ENCODE results near the gene ME3. TPM values are rescaled to one million over a fixed set of nuclear protein-coding genes. Genes with fewer than 3 reads are reported as not detected.

Gene ME3
- polyA plus RNA-seq, 4 donors: 5.1 to 21.4 (median 7.3) TPM

DNA sequence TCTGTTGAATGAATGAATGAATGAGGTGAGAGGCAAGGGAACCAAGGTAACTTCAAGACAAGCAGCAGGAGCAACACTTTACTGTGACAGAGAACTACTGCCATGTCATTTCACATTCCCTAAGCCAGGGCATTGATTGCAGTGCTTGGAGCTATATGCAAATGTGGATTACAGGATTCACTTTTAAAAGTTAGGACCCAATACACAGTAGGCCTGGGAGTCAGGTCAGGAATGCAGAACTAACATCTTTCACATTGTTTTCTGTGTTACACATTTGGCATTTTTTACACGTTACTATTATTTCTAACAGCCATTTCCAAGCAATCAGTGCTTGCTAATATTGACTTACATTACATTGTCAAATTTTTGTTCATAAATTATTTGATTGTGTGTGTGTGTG lies 26.2 kb upstream of the ME3 start:
- WGBS, 3 donors: 79 to 88% (median 84%) methylated on average over 1 of the region's 1 CpG
- DNase-seq (no peak), FAIRE-seq (no peak)
- H3K4me1 ChIP-seq (ENCODE audit: control insufficient read depth in 3 of 3, insufficient read depth in 2 of 3, low read depth in 1 of 3, low read length in 2 of 3): no peaks in the 10 kb centered on the region
- no peaks in the 10 kb centered on the region for H3K9me3 ChIP-seq (ENCODE audit: control insufficient read depth in 2 of 2, insufficient read depth in 1 of 2, low read depth in 1 of 2, low read length in 1 of 2)
- no peaks in the 10 kb centered on the region for H3K27me3 ChIP-seq (ENCODE audit: control insufficient read depth in 3 of 3, insufficient read depth in 3 of 3, low read length in 3 of 3)
- no peaks in the 10 kb centered on the region for H3K36me3 ChIP-seq (ENCODE audit: control insufficient read depth in 3 of 3, insufficient read depth in 2 of 3, low read depth in 1 of 3, low read length in 3 of 3)
- no peak overlapping the region for H3K27ac ChIP-seq (ENCODE audit: low read depth in 1 of 3, low read length in 2 of 3)
- H3K4me3 ChIP-seq (ENCODE audit: low read depth in 1 of 3, low read length in 3 of 3): no peak overlapping the region

DNA sequence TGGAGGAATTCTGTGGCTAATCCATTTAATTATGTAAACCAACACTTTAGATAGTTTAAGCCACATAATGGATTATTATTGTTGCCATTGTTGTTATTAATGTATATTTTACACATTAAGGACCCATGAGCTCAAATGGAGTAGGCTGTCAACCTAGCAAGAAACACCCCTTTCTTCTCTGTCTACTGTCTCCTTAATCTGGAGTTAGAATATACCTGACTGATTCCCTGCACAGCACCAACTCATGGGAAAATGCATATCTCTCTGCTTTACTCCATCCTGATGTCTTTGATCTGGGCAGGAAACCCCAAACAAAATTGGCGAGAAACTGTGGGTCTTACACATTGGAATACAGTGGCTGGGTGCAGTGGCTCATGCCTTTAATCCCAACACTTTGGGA lies 24.0 kb upstream of the ME3 start:
- H3K27me3 ChIP-seq (ENCODE audit: control insufficient read depth in 3 of 3, insufficient read depth in 3 of 3, low read length in 3 of 3): no peaks in the 10 kb centered on the region
- no peak for DNase-seq
- H3K27ac ChIP-seq (ENCODE audit: low read depth in 1 of 3, low read length in 2 of 3): no peak overlapping the region
- no peak overlapping the region for H3K4me3 ChIP-seq (ENCODE audit: low read depth in 1 of 3, low read length in 3 of 3)
- H3K36me3 ChIP-seq (ENCODE audit: control insufficient read depth in 3 of 3, insufficient read depth in 2 of 3, low read depth in 1 of 3, low read length in 3 of 3): no peaks in the 10 kb centered on the region
- WGBS, 3 donors: 84 to 95% (median 94%) methylated on average over 1 of the region's 1 CpG
- no peaks in the 10 kb centered on the region for H3K4me1 ChIP-seq (ENCODE audit: control insufficient read depth in 3 of 3, insufficient read depth in 2 of 3, low read depth in 1 of 3, low read length in 2 of 3)
- no peak for FAIRE-seq
- no peaks in the 10 kb centered on the region for H3K9me3 ChIP-seq (ENCODE audit: control insufficient read depth in 2 of 2, insufficient read depth in 1 of 2, low read depth in 1 of 2, low read length in 1 of 2)

- Histone ChIP-seq H3K4me1 (ENCODE audit: control insufficient read depth in 3 of 3, insufficient read depth in 2 of 3, low read depth in 1 of 3, low read length in 2 of 3) (no peaks in the 10 kb centered on the region), H3K4me3 (ENCODE audit: low read depth in 1 of 3, low read length in 3 of 3) (no peak overlapping the region), H3K36me3 (ENCODE audit: control insufficient read depth in 3 of 3, insufficient read depth in 2 of 3, low read depth in 1 of 3, low read length in 3 of 3) (no peaks in the 10 kb centered on the region), H3K27me3 (ENCODE audit: control insufficient read depth in 3 of 3, insufficient read depth in 3 of 3, low read length in 3 of 3) (no peaks in the 10 kb centered on the region), H3K9me3 (ENCODE audit: control insufficient read depth in 2 of 2, insufficient read depth in 1 of 2, low read depth in 1 of 2, low read length in 1 of 2) (no peaks in the 10 kb centered on the region), H3K27ac (ENCODE audit: low read depth in 1 of 3, low read length in 2 of 3) (no peak overlapping the region)
- whole genome bisulfite sequencing, 3 donors: 78 to 90% (median 88%) methylated on average over 1 of the region's 1 CpG
- FAIRE-seq: no peak
- DNase-seq: no peak
Measured at GRCh38 chr11:86696004-86696403, 23.6 kb upstream of the ME3 start.

- Histone ChIP-seq H3K4me3 (ENCODE audit: low read depth in 1 of 3, low read length in 3 of 3) (no peak overlapping the region), H3K27ac (ENCODE audit: low read depth in 1 of 3, low read length in 2 of 3) (peak overlapping the region in 1 of 3 donors; percentile 17), H3K36me3 (ENCODE audit: control insufficient read depth in 3 of 3, insufficient read depth in 2 of 3, low read depth in 1 of 3, low read length in 3 of 3) (no peaks in the 10 kb centered on the region), H3K9me3 (ENCODE audit: control insufficient read depth in 2 of 2, insufficient read depth in 1 of 2, low read depth in 1 of 2, low read length in 1 of 2) (no peaks in the 10 kb centered on the region), H3K4me1 (ENCODE audit: control insufficient read depth in 3 of 3, insufficient read depth in 2 of 3, low read depth in 1 of 3, low read length in 2 of 3) (no peaks in the 10 kb centered on the region), H3K27me3 (ENCODE audit: control insufficient read depth in 3 of 3, insufficient read depth in 3 of 3, low read length in 3 of 3) (no peaks in the 10 kb centered on the region)
- DNase-seq (no peak), FAIRE-seq (no peak)
Measured at GRCh38 chr11:86695373-86695772, 23.0 kb upstream of the ME3 start.

DNA sequence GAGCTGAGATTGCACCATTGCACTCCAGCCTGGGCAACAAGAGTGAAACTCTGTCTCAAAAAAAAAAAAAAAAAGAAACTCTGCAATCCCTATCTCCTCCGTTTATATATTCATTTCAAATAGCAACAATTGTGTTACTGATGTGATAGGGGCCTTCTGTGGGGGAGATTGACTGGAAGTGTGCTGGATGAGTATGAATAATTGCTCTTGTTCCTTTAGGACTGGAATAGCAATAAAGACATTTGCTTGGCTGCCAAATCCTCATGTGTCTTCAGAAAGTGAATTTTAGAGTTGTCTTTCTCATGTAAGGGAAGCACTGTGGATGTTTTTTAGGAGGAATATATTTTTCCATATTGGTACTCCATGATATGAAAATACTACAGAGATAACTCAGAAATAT lies 21.1 kb upstream of the ME3 start:
- DNase-seq: no peak
- no peaks in the 10 kb centered on the region for H3K4me1 ChIP-seq (ENCODE audit: control insufficient read depth in 3 of 3, insufficient read depth in 2 of 3, low read depth in 1 of 3, low read length in 2 of 3)
- no peak overlapping the region for H3K4me3 ChIP-seq (ENCODE audit: low read depth in 1 of 3, low read length in 3 of 3)
- H3K9me3 ChIP-seq (ENCODE audit: control insufficient read depth in 2 of 2, insufficient read depth in 1 of 2, low read depth in 1 of 2, low read length in 1 of 2): no peaks in the 10 kb centered on the region
- no peak overlapping the region for H3K27ac ChIP-seq (ENCODE audit: low read depth in 1 of 3, low read length in 2 of 3)
- no peak for FAIRE-seq
- 71 to 96% (median 89%) methylated on average over 1 of the region's 1 CpG for WGBS, 3 donors
- H3K27me3 ChIP-seq (ENCODE audit: control insufficient read depth in 3 of 3, insufficient read depth in 3 of 3, low read length in 3 of 3): no peaks in the 10 kb centered on the region
- no peaks in the 10 kb centered on the region for H3K36me3 ChIP-seq (ENCODE audit: control insufficient read depth in 3 of 3, insufficient read depth in 2 of 3, low read depth in 1 of 3, low read length in 3 of 3)

- DNase-seq (no peak), FAIRE-seq (no peak)
- H3K4me1 ChIP-seq (ENCODE audit: control insufficient read depth in 3 of 3, insufficient read depth in 2 of 3, low read depth in 1 of 3, low read length in 2 of 3): no peaks in the 10 kb centered on the region
- no peak overlapping the region for H3K4me3 ChIP-seq (ENCODE audit: low read depth in 1 of 3, low read length in 3 of 3)
- no peaks in the 10 kb centered on the region for H3K9me3 ChIP-seq (ENCODE audit: control insufficient read depth in 2 of 2, insufficient read depth in 1 of 2, low read depth in 1 of 2, low read length in 1 of 2)
- 86 to 100% (median 92%) methylated on average over 1 of the region's 1 CpG for WGBS, 3 donors
- H3K27ac ChIP-seq (ENCODE audit: low read depth in 1 of 3, low read length in 2 of 3): no peak overlapping the region
- no peaks in the 10 kb centered on the region for H3K27me3 ChIP-seq (ENCODE audit: control insufficient read depth in 3 of 3, insufficient read depth in 3 of 3, low read length in 3 of 3)
- no peaks in the 10 kb centered on the region for H3K36me3 ChIP-seq (ENCODE audit: control insufficient read depth in 3 of 3, insufficient read depth in 2 of 3, low read depth in 1 of 3, low read length in 3 of 3)
Measured at GRCh38 chr11:86692746-86693145, 20.3 kb upstream of the ME3 start.

DNA sequence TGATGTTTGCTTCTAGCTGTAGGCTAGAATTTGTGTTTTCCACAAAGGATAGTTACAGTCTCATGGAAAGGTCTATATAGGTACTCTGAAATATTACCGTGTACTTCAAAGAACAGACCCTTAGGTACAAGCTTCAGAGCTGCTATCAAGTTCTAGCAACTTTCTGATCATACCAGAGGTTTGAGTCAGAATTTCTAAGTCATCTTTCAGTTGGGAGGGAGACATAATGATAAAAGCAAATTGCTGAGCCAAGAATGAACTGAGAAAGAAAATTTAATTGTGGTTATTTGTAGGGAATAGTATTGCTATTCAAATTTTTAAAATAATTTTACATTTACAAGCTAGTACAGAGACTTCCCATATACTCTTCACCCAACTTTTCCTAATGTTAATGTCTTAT lies 19.9 kb upstream of the ME3 start:
- Histone ChIP-seq H3K9me3 (ENCODE audit: control insufficient read depth in 2 of 2, insufficient read depth in 1 of 2, low read depth in 1 of 2, low read length in 1 of 2) (no peaks in the 10 kb centered on the region), H3K27me3 (ENCODE audit: control insufficient read depth in 3 of 3, insufficient read depth in 3 of 3, low read length in 3 of 3) (no peaks in the 10 kb centered on the region), H3K4me3 (ENCODE audit: low read depth in 1 of 3, low read length in 3 of 3) (no peak overlapping the region), H3K4me1 (ENCODE audit: control insufficient read depth in 3 of 3, insufficient read depth in 2 of 3, low read depth in 1 of 3, low read length in 2 of 3) (no peaks in the 10 kb centered on the region), H3K27ac (ENCODE audit: low read depth in 1 of 3, low read length in 2 of 3) (no peak overlapping the region), H3K36me3 (ENCODE audit: control insufficient read depth in 3 of 3, insufficient read depth in 2 of 3, low read depth in 1 of 3, low read length in 3 of 3) (no peaks in the 10 kb centered on the region)
- WGBS, 3 donors: 96 to 100% (median 96%) methylated on average over 1 of the region's 1 CpG
- no peak for FAIRE-seq
- no peak for DNase-seq

DNA sequence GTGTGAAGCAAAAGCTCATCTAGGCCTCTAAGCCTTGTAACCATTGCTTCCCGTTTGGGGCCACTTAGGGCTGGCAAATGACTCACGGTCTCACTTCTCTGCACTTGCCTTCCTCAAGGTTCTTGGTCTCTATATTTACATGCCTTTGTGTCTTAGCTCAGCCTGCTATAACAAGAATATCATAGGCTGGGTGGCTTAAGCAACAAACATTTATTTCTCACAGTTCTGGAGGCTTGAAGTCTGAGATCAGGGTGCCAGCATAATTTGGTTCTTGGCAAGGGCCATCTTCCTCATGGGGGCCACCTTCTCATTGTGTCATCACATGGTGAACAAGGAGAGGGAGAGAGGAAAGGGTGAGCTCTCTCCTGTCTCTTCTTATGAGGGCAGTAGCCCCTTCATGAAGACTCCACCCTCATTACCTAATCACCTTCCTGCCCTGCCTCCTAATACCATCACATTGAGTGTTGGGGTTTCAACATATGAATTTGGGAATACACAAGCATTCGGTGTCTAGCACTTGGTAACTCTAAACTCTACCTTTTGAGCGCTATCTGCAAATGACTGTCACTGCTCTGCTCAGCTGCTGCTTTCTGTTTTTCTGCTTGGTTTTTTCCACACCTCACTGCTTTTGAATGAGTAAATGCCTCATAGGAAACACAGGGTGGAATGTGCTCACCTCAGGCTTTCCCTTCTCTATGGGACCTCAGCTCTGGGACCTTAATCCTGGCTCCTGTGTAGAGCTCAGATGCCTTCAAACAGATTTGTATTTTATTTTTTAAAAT lies 16.2 kb upstream of the ME3 start:
- H3K9me3 ChIP-seq (ENCODE audit: control insufficient read depth in 2 of 2, insufficient read depth in 1 of 2, low read depth in 1 of 2, low read length in 1 of 2): no peaks in the 10 kb centered on the region
- WGBS, 3 donors: 70 to 85% (median 73%) methylated on average over 4 of the region's 4 CpGs
- no peak overlapping the region for H3K27ac ChIP-seq (ENCODE audit: low read depth in 1 of 3, low read length in 2 of 3)
- no peaks in the 10 kb centered on the region for H3K36me3 ChIP-seq (ENCODE audit: control insufficient read depth in 3 of 3, insufficient read depth in 2 of 3, low read depth in 1 of 3, low read length in 3 of 3)
- DNase-seq (no peak), FAIRE-seq (no peak)
- no peaks in the 10 kb centered on the region for H3K4me1 ChIP-seq (ENCODE audit: control insufficient read depth in 3 of 3, insufficient read depth in 2 of 3, low read depth in 1 of 3, low read length in 2 of 3)
- H3K4me3 ChIP-seq (ENCODE audit: low read depth in 1 of 3, low read length in 3 of 3): no peak overlapping the region
- H3K27me3 ChIP-seq (ENCODE audit: control insufficient read depth in 3 of 3, insufficient read depth in 3 of 3, low read length in 3 of 3): no peaks in the 10 kb centered on the region

- Histone ChIP-seq H3K9me3 (ENCODE audit: control insufficient read depth in 2 of 2, insufficient read depth in 1 of 2, low read depth in 1 of 2, low read length in 1 of 2) (no peaks in the 10 kb centered on the region), H3K4me1 (ENCODE audit: control insufficient read depth in 3 of 3, insufficient read depth in 2 of 3, low read depth in 1 of 3, low read length in 2 of 3) (no peaks in the 10 kb centered on the region), H3K27me3 (ENCODE audit: control insufficient read depth in 3 of 3, insufficient read depth in 3 of 3, low read length in 3 of 3) (no peaks in the 10 kb centered on the region), H3K27ac (ENCODE audit: low read depth in 1 of 3, low read length in 2 of 3) (no peak overlapping the region), H3K36me3 (ENCODE audit: control insufficient read depth in 3 of 3, insufficient read depth in 2 of 3, low read depth in 1 of 3, low read length in 3 of 3) (no peaks in the 10 kb centered on the region), H3K4me3 (ENCODE audit: low read depth in 1 of 3, low read length in 3 of 3) (no peak overlapping the region)
- FAIRE-seq (no peak), DNase-seq (no peak)
- WGBS, 3 donors: 65 to 77% (median 72%) methylated on average over 5 of the region's 5 CpGs
Measured at GRCh38 chr11:86687185-86687778, 14.9 kb upstream of the ME3 start.
